GM12892 (cell line): ENCODE measurements around the gene TNNT2.

Experiments used
- POLR2A ChIP-seq: IDR thresholded peaks from 2 replicates; pipeline ENCODE4 v1.6.1; 2011; ENCODE audit warnings: low read depth, low read length, control low read depth
- POLR2AphosphoS5 ChIP-seq: IDR thresholded peaks from 2 replicates; pipeline ENCODE4 v1.6.1; 2011; ENCODE audit warnings: low read depth, low read length, control low read depth
- TAF1 ChIP-seq: IDR thresholded peaks from 2 replicates; pipeline ENCODE4 v1.6.1; 2011; ENCODE audit warnings: low read depth, mild to moderate bottlenecking, control low read depth, low read length, borderline replicate concordance

DNA sequence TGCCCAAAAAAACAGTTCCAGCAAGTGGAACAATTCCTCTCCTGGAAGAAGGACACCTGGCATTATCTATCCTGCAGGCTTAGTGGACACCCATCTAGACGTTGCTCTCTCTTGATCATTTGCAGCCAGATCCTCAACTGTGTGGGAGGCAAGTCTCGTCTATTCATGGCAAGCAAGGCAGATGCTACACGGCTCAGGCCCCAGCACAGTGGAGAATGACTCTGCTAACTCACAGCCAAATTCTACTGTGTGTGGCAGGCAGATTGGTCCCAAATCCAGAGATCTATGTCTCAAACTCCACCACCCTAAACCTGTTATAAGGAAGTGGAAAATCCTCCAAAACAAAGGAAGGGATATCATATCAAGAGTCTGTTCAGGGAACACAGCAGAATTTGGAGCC is 7.0 kb downstream of the TNNT2 start:
- no peak for TF ChIP-seq POLR2A
- no peak for TF ChIP-seq POLR2AphosphoS5
- no peak for TF ChIP-seq TAF1
